Testis (tissue), 2 donors: Measurements from ENCODE around the gene HELT.

ENCODE experiments used
- POLR2A ChIP-seq: fragments of 450-650 bp; IDR thresholded peaks from one replicate; pipeline ENCODE4 v1.6.1; 2017; ENCODE audit warnings: antibody characterized with exemption, mild to moderate bottlenecking, moderate library complexity
- TF ChIP-seq, protein P1 (sequence below), 3 experiments: fragments of 450-650 bp in 2 of 3; fragments of 200-600 bp in 1 of 3; sonication (generic) in 1 of 3; IDR thresholded peaks; one replicate each; pipeline ENCODE4 v1.5.1; 2016 to 2019; ENCODE audit warnings: antibody characterized with exemption in 3 of 3, mild to moderate bottlenecking in 2 of 3, moderate library complexity in 1 of 3

DNA sequence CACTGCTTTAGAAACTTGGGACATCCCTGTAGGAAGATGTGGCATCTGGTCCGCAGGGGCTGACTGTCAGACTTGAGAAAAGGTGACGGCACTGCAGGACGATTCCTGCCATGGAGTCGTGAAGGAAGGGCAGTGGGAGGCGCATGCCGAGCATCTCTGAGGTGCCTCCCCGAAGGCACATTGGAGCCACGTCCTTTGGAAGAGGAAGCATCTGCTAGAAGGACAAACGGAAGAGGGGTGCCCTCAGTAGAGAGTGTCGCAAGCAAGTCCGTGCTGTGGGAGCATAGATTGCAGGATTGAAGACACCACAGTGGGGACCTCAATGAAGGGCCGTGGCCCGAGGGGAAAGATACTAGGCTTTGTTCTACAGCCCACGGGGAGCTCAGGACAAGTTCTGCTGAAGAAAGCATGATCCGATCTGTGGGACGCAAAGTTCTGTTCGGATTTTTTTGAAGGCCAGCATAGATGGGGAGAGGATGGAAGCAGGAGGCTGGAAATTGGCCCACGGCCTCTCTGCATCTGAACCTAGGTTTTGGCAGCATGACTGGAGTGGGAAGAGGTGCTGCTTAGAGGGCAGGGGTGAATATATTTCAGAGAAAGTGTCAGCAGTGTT, 24.2 kb upstream of the HELT start:
- TF ChIP-seq, protein P1, sequence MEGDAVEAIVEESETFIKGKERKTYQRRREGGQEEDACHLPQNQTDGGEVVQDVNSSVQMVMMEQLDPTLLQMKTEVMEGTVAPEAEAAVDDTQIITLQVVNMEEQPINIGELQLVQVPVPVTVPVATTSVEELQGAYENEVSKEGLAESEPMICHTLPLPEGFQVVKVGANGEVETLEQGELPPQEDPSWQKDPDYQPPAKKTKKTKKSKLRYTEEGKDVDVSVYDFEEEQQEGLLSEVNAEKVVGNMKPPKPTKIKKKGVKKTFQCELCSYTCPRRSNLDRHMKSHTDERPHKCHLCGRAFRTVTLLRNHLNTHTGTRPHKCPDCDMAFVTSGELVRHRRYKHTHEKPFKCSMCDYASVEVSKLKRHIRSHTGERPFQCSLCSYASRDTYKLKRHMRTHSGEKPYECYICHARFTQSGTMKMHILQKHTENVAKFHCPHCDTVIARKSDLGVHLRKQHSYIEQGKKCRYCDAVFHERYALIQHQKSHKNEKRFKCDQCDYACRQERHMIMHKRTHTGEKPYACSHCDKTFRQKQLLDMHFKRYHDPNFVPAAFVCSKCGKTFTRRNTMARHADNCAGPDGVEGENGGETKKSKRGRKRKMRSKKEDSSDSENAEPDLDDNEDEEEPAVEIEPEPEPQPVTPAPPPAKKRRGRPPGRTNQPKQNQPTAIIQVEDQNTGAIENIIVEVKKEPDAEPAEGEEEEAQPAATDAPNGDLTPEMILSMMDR (IDR thresholded peaks at IDR 0.05) = no peak
- TF ChIP-seq POLR2A = no peak
